ENCODE results near the gene HBA1. TPM values are rescaled to one million over a fixed set of nuclear protein-coding genes. Genes with fewer than 3 reads are reported as not detected.

Gene HBA1
- total and polyA plus RNA-seq, 9 of the 15 experiments (the other 6 are each of a cell fraction or from before 2014, with no cell fraction given), result 128 to 2,388 (median 380) TPM

- H3K4me2 ChIP-seq (ENCODE audit: insufficient read depth, low read length), result no peak overlapping the region; the same call in 1 of the 2 replicates
- H3K4me1 ChIP-seq (replicated peaks in 1 of 2; ENCODE audit: control insufficient read depth in 2 of 2, insufficient read depth in 2 of 2, low read length in 2 of 2), result peaks cover 8 to 44% of the 10 kb centered on the region in 2 experiments; a peak in 4 of 5 replicates
- no peaks in the 10 kb centered on the region for H3K36me3 ChIP-seq (ENCODE audit: control insufficient read depth, insufficient read depth, low read length)
- no peaks in the 10 kb centered on the region for H4K20me1 ChIP-seq (replicated peaks; ENCODE audit: control insufficient read depth, insufficient read depth, low read length)
- H3K9ac ChIP-seq (ENCODE audit: insufficient read depth in 1 of 2, low read depth in 2 of 2, low read length in 2 of 2), result no peak overlapping the region
- ATAC-seq, result peak; percentile 16; the same call in 2 of the 3 replicates
- WGBS (ENCODE audit: insufficient coverage, low coverage, missing lambda C conversion rate), result 34% methylated on average over 6 of the region's 6 CpGs
- H3K27me3 ChIP-seq (ENCODE audit: control insufficient read depth in 2 of 2, insufficient read depth in 2 of 2, low read length in 2 of 2), result no peaks in the 10 kb centered on the region
- H3K79me2 ChIP-seq (ENCODE audit: control insufficient read depth, insufficient read depth, low read length), result no peaks in the 10 kb centered on the region
- in situ Hi-C loops (cut with MboI), result no loop called here
- FAIRE-seq, result no peak
- POLR2A ChIA-PET, result interaction anchor here (0.6 kb wide), 2 partner anchors 11 to 568 kb away, joined by 3 read pairs; partner anchors contain the start of gene HAGHL
- DNase-seq (ENCODE audit: extremely low read depth in 1 of 4, low spot score in 3 of 4), result peak in 1 of 4 experiments; percentile 17
- peak overlapping the region; percentile 15; the same call in 1 of the 2 replicates for H2AFZ ChIP-seq (ENCODE audit: low read depth, low read length)
- intact Hi-C loops (cut with micrococcal nuclease), result no loop called here
- no peak overlapping the region for H3K27ac ChIP-seq (ENCODE audit: extremely low read depth, low read depth, low read length)
- CTCF ChIA-PET (ENCODE audit: low intra/inter-chr PET ratio), result no interaction called here
- 0 out of 2 replicates have a peak, but pooled peaks cover 2% of the 10 kb centered on the region for H3K9me3 ChIP-seq (replicated peaks; ENCODE audit: control insufficient read depth, insufficient read depth, low read depth, low read length)
- no TSS peak for BruUV-seq (replicated peaks)
- no peak overlapping the region for H3K4me3 ChIP-seq
- no peaks in the 10 kb centered on the region for H3K9me1 ChIP-seq (ENCODE audit: control insufficient read depth, insufficient read depth, low read length)
- TF ChIP-seq SREBF2 (CRISPR knock-in tag; IDR thresholded peaks at IDR 0.05) (no peak), E2F3 (CRISPR knock-in tag; IDR thresholded peaks at IDR 0.05) (no peak), ZFP36 (IDR thresholded peaks at IDR 0.05; ENCODE audit: low read depth, low read length, partially characterized antibody) (no peak), RBM39 (optimal IDR thresholded peaks at IDR 0.05; ENCODE audit: low read depth, low read length) (no peak), ZNF76 (CRISPR knock-in tag; IDR thresholded peaks at IDR 0.05; ENCODE audit: borderline replicate concordance) (no peak), RBM34 (IDR thresholded peaks at IDR 0.05; ENCODE audit: borderline replicate concordance, insufficient read depth, low read length) (no peak), YY1 (IDR thresholded peaks at IDR 0.05; ENCODE audit: borderline replicate concordance in 1 of 3, control insufficient read depth in 1 of 3, extremely low read depth in 1 of 3, insufficient read depth in 3 of 3, insufficient read length in 1 of 3, insufficient replicate concordance in 2 of 3, low read depth in 1 of 3, low read length in 2 of 3) (no peak), VEZF1 (CRISPR knock-in tag; IDR thresholded peaks at IDR 0.05) (no peak), ZNF347 (CRISPR knock-in tag; IDR thresholded peaks at IDR 0.05; ENCODE audit: low read depth) (no peak), ZNF75A (CRISPR knock-in tag; IDR thresholded peaks at IDR 0.05) (no peak), TEAD4 (IDR thresholded peaks at IDR 0.05; ENCODE audit: low read length) (no peak), TEAD4 (CRISPR knock-in tag; IDR thresholded peaks at IDR 0.05; ENCODE audit: borderline replicate concordance) (no peak)
- TF ChIP-seq, protein P1, sequence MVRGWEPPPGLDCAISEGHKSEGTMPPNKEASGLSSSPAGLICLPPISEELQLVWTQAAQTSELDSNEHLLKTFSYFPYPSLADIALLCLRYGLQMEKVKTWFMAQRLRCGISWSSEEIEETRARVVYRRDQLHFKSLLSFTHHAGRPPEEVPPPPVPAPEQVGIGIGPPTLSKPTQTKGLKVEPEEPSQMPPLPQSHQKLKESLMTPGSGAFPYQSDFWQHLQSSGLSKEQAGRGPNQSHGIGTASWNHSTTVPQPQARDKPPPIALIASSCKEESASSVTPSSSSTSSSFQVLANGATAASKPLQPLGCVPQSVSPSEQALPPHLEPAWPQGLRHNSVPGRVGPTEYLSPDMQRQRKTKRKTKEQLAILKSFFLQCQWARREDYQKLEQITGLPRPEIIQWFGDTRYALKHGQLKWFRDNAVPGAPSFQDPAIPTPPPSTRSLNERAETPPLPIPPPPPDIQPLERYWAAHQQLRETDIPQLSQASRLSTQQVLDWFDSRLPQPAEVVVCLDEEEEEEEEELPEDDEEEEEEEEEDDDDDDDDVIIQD (CRISPR knock-in tag; IDR thresholded peaks at IDR 0.05), result no peak
- TF ChIP-seq, protein P2, sequence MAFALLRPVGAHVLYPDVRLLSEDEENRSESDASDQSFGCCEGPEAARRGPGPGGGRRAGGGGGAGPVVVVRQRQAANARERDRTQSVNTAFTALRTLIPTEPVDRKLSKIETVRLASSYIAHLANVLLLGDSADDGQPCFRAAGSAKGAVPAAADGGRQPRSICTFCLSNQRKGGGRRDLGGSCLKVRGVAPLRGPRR (CRISPR knock-in tag; IDR thresholded peaks at IDR 0.05), result no peak
Measured at GRCh38 chr16:159136-159849, 17.2 kb upstream of the HBA1 start.
